HEK293 (cell line): ENCODE results near the gene SLC35F5.

Source experiments
- ZNF112 ChIP-seq: fragments of 450-650 bp; formaldehyde crosslinking; IDR thresholded peaks from 2 replicates; pipeline ENCODE4 v1.5.0; 2017; ENCODE audit warnings: missing biosample characterization, missing genetic modification characterization
- ZNF510 ChIP-seq: fragments of 450-650 bp; formaldehyde crosslinking; IDR thresholded peaks from 2 replicates; pipeline ENCODE4 v1.5.1; 2018; ENCODE audit warnings: mild to moderate bottlenecking, missing genetic modification characterization, missing biosample characterization; ENCODE audit not compliant: insufficient replicate concordance
- ZNF660 ChIP-seq: fragments of 450-650 bp; IDR thresholded peaks from 2 replicates; pipeline ENCODE4 v1.5.1; 2018; ENCODE audit warnings: missing biosample characterization, mild to moderate bottlenecking, missing genetic modification characterization
- TF ChIP-seq, protein P1 (sequence below): fragments of 450-650 bp; formaldehyde crosslinking; IDR thresholded peaks from 2 replicates; pipeline ENCODE4 v1.5.1; 2016; ENCODE audit warnings: missing biosample characterization, missing genetic modification characterization
- TF ChIP-seq, protein P2 (sequence below): fragments of 450-650 bp; formaldehyde crosslinking; IDR thresholded peaks from 2 replicates; pipeline ENCODE4 v1.5.1; 2016; ENCODE audit warnings: missing biosample characterization, missing genetic modification characterization

- no peak for TF ChIP-seq ZNF510 (tag by site-specific recombination)
- TF ChIP-seq, protein P1, sequence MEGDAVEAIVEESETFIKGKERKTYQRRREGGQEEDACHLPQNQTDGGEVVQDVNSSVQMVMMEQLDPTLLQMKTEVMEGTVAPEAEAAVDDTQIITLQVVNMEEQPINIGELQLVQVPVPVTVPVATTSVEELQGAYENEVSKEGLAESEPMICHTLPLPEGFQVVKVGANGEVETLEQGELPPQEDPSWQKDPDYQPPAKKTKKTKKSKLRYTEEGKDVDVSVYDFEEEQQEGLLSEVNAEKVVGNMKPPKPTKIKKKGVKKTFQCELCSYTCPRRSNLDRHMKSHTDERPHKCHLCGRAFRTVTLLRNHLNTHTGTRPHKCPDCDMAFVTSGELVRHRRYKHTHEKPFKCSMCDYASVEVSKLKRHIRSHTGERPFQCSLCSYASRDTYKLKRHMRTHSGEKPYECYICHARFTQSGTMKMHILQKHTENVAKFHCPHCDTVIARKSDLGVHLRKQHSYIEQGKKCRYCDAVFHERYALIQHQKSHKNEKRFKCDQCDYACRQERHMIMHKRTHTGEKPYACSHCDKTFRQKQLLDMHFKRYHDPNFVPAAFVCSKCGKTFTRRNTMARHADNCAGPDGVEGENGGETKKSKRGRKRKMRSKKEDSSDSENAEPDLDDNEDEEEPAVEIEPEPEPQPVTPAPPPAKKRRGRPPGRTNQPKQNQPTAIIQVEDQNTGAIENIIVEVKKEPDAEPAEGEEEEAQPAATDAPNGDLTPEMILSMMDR (tag by site-specific recombination) = no peak
- TF ChIP-seq ZNF112 (tag by site-specific recombination) = no peak
- TF ChIP-seq, protein P2, sequence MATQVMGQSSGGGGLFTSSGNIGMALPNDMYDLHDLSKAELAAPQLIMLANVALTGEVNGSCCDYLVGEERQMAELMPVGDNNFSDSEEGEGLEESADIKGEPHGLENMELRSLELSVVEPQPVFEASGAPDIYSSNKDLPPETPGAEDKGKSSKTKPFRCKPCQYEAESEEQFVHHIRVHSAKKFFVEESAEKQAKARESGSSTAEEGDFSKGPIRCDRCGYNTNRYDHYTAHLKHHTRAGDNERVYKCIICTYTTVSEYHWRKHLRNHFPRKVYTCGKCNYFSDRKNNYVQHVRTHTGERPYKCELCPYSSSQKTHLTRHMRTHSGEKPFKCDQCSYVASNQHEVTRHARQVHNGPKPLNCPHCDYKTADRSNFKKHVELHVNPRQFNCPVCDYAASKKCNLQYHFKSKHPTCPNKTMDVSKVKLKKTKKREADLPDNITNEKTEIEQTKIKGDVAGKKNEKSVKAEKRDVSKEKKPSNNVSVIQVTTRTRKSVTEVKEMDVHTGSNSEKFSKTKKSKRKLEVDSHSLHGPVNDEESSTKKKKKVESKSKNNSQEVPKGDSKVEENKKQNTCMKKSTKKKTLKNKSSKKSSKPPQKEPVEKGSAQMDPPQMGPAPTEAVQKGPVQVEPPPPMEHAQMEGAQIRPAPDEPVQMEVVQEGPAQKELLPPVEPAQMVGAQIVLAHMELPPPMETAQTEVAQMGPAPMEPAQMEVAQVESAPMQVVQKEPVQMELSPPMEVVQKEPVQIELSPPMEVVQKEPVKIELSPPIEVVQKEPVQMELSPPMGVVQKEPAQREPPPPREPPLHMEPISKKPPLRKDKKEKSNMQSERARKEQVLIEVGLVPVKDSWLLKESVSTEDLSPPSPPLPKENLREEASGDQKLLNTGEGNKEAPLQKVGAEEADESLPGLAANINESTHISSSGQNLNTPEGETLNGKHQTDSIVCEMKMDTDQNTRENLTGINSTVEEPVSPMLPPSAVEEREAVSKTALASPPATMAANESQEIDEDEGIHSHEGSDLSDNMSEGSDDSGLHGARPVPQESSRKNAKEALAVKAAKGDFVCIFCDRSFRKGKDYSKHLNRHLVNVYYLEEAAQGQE (tag by site-specific recombination) = no peak
- no peak for TF ChIP-seq ZNF660 (tag by site-specific recombination)
These were observed 79.7 kb downstream of the SLC35F5 start for GRCh38 chr2:113676623-113677266.
